ENCODE data around the gene FAM53A.
"Not testable (repeated sequence)": the region's sequence is repeated elsewhere in the genome, so short reads cannot be mapped to it uniquely, and the experiment has no call there.

The FAM53A gene

GRCh38 chr4:1653776-1654175, 30.3 kb downstream of the FAM53A start:
- H3K4me3 Mint-ChIP-seq: no peak overlapping the region
- intact Hi-C loops (cut with micrococcal nuclease): no loop called here
- H3K9me3 Mint-ChIP-seq: no peaks in the 10 kb centered on the region
- H3K27ac Mint-ChIP-seq: no peak overlapping the region
- no peaks in the 10 kb centered on the region for H3K36me3 Mint-ChIP-seq (ENCODE audit: low read depth)
- H3K4me1 Mint-ChIP-seq (ENCODE audit: low read depth): no peaks in the 10 kb centered on the region
- no peaks in the 10 kb centered on the region for H3K27me3 Mint-ChIP-seq

- Mint-ChIP-seq H3K27ac (no peak overlapping the region), H3K36me3 (ENCODE audit: low read depth) (no peaks in the 10 kb centered on the region), H3K4me1 (ENCODE audit: low read depth) (no peaks in the 10 kb centered on the region), H3K27me3 (no peaks in the 10 kb centered on the region), H3K4me3 (no peak overlapping the region), H3K9me3 (no peaks in the 10 kb centered on the region)
- intact Hi-C loops (cut with micrococcal nuclease): no loop called here
These were observed 32.0 kb downstream of the FAM53A start for GRCh38 chr4:1652088-1652487.

GRCh38 chr4:1651609-1652008, 32.5 kb downstream of the FAM53A start:
- Mint-ChIP-seq H3K27ac (no peak overlapping the region), H3K9me3 (no peaks in the 10 kb centered on the region), H3K4me3 (no peak overlapping the region), H3K4me1 (ENCODE audit: low read depth) (no peaks in the 10 kb centered on the region), H3K36me3 (ENCODE audit: low read depth) (no peaks in the 10 kb centered on the region), H3K27me3 (no peaks in the 10 kb centered on the region)
- intact Hi-C loops (cut with micrococcal nuclease): no loop called here

- H3K27ac Mint-ChIP-seq: no peak overlapping the region
- intact Hi-C loops (cut with micrococcal nuclease): no loop called here
- no peaks in the 10 kb centered on the region for H3K4me1 Mint-ChIP-seq (ENCODE audit: low read depth)
- no peaks in the 10 kb centered on the region for H3K36me3 Mint-ChIP-seq (ENCODE audit: low read depth)
- no peaks in the 10 kb centered on the region for H3K27me3 Mint-ChIP-seq
- H3K4me3 Mint-ChIP-seq: no peak overlapping the region
- H3K9me3 Mint-ChIP-seq: no peaks in the 10 kb centered on the region
These were observed 35.2 kb downstream of the FAM53A start for GRCh38 chr4:1648962-1649361.

GRCh38 chr4:1647432-1647831, 36.7 kb downstream of the FAM53A start:
- H3K27ac Mint-ChIP-seq: no peak overlapping the region

GRCh38 chr4:1646690-1647089, 37.4 kb downstream of the FAM53A start:
- no peak overlapping the region for H3K27ac Mint-ChIP-seq
- no peaks in the 10 kb centered on the region for H3K27me3 Mint-ChIP-seq
- H3K9me3 Mint-ChIP-seq: no peaks in the 10 kb centered on the region
- H3K4me3 Mint-ChIP-seq: no peak overlapping the region
- no peaks in the 10 kb centered on the region for H3K4me1 Mint-ChIP-seq (ENCODE audit: low read depth)
- no peaks in the 10 kb centered on the region for H3K36me3 Mint-ChIP-seq (ENCODE audit: low read depth)
- intact Hi-C loops (cut with micrococcal nuclease): no loop called here

More at GRCh38 chr4:1647432-1647831, 36.7 kb downstream of the FAM53A start:
- no peaks in the 10 kb centered on the region for H3K27me3 Mint-ChIP-seq
- no peaks in the 10 kb centered on the region for H3K36me3 Mint-ChIP-seq (ENCODE audit: low read depth)
- intact Hi-C loops (cut with micrococcal nuclease): no loop called here
- H3K4me1 Mint-ChIP-seq (ENCODE audit: low read depth): no peaks in the 10 kb centered on the region
- H3K4me3 Mint-ChIP-seq: no peak overlapping the region
- H3K9me3 Mint-ChIP-seq: no peaks in the 10 kb centered on the region

GRCh38 chr4:1644891-1645657, 39.0 kb downstream of the FAM53A start:
- intact Hi-C loops (cut with micrococcal nuclease): no loop called here
- H3K27me3 Mint-ChIP-seq: no peaks in the 10 kb centered on the region
- no peak overlapping the region for H3K27ac Mint-ChIP-seq
- no peaks in the 10 kb centered on the region for H3K36me3 Mint-ChIP-seq (ENCODE audit: low read depth)
- no peak overlapping the region for H3K4me3 Mint-ChIP-seq
- no peaks in the 10 kb centered on the region for H3K9me3 Mint-ChIP-seq
- H3K4me1 Mint-ChIP-seq (ENCODE audit: low read depth): no peaks in the 10 kb centered on the region

GRCh38 chr4:1643971-1644735, 40.0 kb downstream of the FAM53A start:
- no peaks in the 10 kb centered on the region for H3K36me3 Mint-ChIP-seq (ENCODE audit: low read depth)
- H3K27me3 Mint-ChIP-seq: no peaks in the 10 kb centered on the region
- intact Hi-C loops (cut with micrococcal nuclease): no loop called here
- no peak overlapping the region for H3K27ac Mint-ChIP-seq
- H3K9me3 Mint-ChIP-seq: no peaks in the 10 kb centered on the region
- H3K4me1 Mint-ChIP-seq (ENCODE audit: low read depth): no peaks in the 10 kb centered on the region
- H3K4me3 Mint-ChIP-seq: no peak overlapping the region

GRCh38 chr4:1642196-1642951, 41.7 kb downstream of the FAM53A start:
- Mint-ChIP-seq H3K27me3 (no peaks in the 10 kb centered on the region), H3K4me3 (no peak overlapping the region), H3K27ac (no peak overlapping the region), H3K9me3 (no peaks in the 10 kb centered on the region), H3K36me3 (ENCODE audit: low read depth) (no peaks in the 10 kb centered on the region), H3K4me1 (ENCODE audit: low read depth) (no peaks in the 10 kb centered on the region)
- intact Hi-C loops (cut with micrococcal nuclease): no loop called here

- H3K4me1 Mint-ChIP-seq (ENCODE audit: low read depth): no peaks in the 10 kb centered on the region
- H3K27ac Mint-ChIP-seq: no peak overlapping the region
- H3K4me3 Mint-ChIP-seq: no peak overlapping the region
- H3K36me3 Mint-ChIP-seq (ENCODE audit: low read depth): no peaks in the 10 kb centered on the region
- no peaks in the 10 kb centered on the region for H3K9me3 Mint-ChIP-seq
- no peaks in the 10 kb centered on the region for H3K27me3 Mint-ChIP-seq
- intact Hi-C loops (cut with micrococcal nuclease): no loop called here
These were observed 42.4 kb downstream of the FAM53A start for GRCh38 chr4:1641671-1642070.

- H3K36me3 Mint-ChIP-seq (ENCODE audit: low read depth); H3K4me3 Mint-ChIP-seq; H3K9me3 Mint-ChIP-seq; H3K27me3 Mint-ChIP-seq; H3K27ac Mint-ChIP-seq; intact Hi-C loops (cut with micrococcal nuclease); H3K4me1 Mint-ChIP-seq (ENCODE audit: low read depth): not testable (repeated sequence)
These were observed 43.2 kb downstream of the FAM53A start for GRCh38 chr4:1640716-1641503.

GRCh38 chr4:1640190-1640589, 43.9 kb downstream of the FAM53A start:
- H3K27ac Mint-ChIP-seq: no peak overlapping the region
- no peaks in the 10 kb centered on the region for H3K4me1 Mint-ChIP-seq (ENCODE audit: low read depth)
- H3K36me3 Mint-ChIP-seq (ENCODE audit: low read depth): no peaks in the 10 kb centered on the region
- H3K9me3 Mint-ChIP-seq: no peaks in the 10 kb centered on the region
- no peak overlapping the region for H3K4me3 Mint-ChIP-seq
- intact Hi-C loops (cut with micrococcal nuclease): no loop called here
- no peaks in the 10 kb centered on the region for H3K27me3 Mint-ChIP-seq

GRCh38 chr4:1639299-1639868, 44.7 kb downstream of the FAM53A start:
- H3K27me3 Mint-ChIP-seq: no peaks in the 10 kb centered on the region
- H3K4me1 Mint-ChIP-seq (ENCODE audit: low read depth): no peaks in the 10 kb centered on the region
- H3K27ac Mint-ChIP-seq: no peak overlapping the region
- H3K4me3 Mint-ChIP-seq: no peak overlapping the region
- H3K9me3 Mint-ChIP-seq: no peaks in the 10 kb centered on the region
- intact Hi-C loops (cut with micrococcal nuclease): no loop called here
- H3K36me3 Mint-ChIP-seq (ENCODE audit: low read depth): no peaks in the 10 kb centered on the region

All from dendritic cell treated with granulocyte-macrophage colony-stimulating factor and Interleukin-4, amounts not matched to agents 40 ng/mL and 50 ng/mL, for 4 days (primary cell).